GM12874 (cell line): ENCODE data around the gene ROR2.

ENCODE experiments used
- CTCF ChIP-seq: IDR thresholded peaks from 2 replicates; pipeline ENCODE4 v1.5.1; 2011; ENCODE audit warnings: low read depth, mild to moderate bottlenecking, control low read depth, low read length, moderate library complexity; ENCODE audit not compliant: insufficient read depth

Gene ROR2

GRCh38 chr9:91897201-91897600 lies 52.8 kb downstream of the ROR2 start:
- no peak for TF ChIP-seq CTCF

DNA sequence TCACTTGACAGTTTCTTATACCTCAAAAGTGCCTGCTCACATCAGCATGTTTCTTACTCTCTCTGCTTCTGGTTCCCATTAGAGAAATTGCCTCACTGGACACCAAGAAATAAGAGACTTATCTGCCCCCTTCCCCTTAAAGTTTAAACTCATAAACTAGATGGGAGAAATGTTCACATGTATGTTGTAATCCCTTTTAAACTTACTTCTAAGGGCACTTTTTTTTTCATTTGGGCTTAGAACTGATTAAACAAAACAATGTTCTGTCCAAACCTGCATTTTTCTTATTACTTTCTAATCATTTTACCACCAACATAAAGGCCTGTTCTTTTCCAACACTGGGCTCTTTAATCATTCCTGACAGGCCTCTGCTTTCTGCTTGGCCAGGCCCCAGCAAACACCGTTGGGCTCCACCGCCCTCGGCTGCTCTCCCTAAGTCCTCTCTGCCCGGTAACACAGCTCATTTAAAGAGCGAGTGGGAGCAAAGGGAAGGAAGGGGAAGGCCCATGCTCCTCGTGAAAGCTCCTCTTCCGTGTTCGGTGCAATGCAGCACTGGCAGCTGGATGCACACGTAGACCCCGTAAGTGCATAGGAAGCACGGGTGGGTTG lies 53.4 kb downstream of the ROR2 start:
- TF ChIP-seq CTCF = no peak

GRCh38 chr9:91896097-91896496 lies 53.9 kb downstream of the ROR2 start:
- no peak for TF ChIP-seq CTCF

DNA sequence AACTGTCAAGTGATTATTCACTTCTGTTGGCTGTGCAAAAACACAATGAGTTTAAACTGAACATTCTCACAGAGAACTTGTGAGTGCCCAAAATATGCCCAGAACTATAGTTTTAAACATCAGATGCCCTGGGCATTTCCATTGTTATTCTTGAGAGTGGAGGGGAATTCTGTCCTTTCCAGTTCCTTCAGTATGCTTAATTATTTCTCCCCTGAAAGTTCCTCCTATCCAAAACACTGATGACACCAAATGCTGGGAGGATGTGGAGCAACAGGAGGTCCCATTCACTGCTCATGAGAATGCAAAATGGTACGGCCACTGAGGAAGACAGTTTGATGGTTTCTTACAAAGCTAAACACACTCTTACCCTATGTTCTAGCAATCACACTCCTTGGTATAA lies 55.5 kb downstream of the ROR2 start:
- TF ChIP-seq CTCF = no peak

DNA sequence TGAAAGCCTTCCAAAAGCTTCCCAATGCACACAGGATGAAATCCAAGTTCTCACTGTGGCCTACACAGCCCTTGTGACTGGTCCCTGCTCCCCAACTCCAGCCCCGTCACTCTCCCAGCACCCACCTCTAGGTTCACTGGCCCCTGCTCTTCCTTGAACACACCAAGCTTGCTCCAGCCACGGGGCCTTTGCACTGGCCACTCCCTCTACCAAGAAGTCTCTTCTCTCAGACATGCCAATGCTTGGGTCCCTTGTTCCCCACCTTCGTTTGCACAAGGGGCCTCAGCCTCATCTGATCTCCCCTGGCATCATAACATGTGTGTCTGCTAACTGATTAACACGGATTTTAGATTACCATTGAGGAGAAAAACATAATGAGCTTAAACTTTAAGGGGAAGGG lies 56.0 kb downstream of the ROR2 start:
- no peak for TF ChIP-seq CTCF

DNA sequence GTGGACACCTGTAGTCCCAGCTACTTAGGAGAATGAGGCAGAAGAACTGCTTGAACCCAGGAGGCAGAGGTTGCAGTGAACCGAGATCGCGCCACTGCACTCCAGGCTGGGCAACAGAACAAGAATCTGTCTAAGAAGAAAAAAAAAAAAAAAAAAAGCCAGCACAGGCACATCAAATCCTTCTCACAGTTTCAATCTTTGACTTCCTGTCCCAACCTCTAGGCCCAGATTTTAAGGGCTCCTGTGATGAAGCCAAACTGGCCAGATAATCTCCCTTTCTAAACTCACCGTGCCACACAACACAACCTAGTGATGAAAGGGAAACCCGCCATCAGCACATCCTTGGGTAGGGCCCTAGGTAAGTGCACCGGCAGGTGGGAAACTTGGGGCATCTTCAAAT lies 58.1 kb downstream of the ROR2 start:
- TF ChIP-seq CTCF = no peak

DNA sequence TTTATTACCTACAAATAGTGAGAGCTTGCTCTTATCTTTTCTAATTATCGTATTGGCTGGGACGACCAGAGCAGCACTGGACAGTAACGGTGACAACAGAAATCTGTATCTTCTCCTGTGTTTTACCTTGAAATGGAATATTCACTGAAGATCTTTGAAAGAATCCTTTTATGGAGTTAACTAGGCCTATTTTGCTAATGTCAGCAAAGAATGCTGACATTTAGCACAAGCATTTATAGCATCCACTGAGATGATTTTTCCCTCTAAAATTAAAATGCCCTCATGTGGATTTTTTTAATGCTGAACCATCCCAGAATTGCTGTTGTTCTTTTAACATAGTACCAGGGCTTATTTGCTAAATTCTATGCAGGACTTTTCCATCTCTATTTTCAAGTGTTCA lies 59.4 kb downstream of the ROR2 start:
- TF ChIP-seq CTCF = no peak
